CD14-positive monocyte (primary cell): ENCODE results near the gene RMND5A. TPM values are rescaled to one million over a fixed set of nuclear protein-coding genes. Genes with fewer than 3 reads are reported as not detected.
A peak's percentile ranks its signal among the peaks of the same experiment; 100 is the strongest.

Experiments used
- DNase-seq, 3 donors: peaks; one replicate each; pipeline ENCODE4 v3.0.0-alpha.2; 2011 to 2022
- H2AFZ ChIP-seq: 2 replicates; pipeline ENCODE4 v1.6.0; 2012; ENCODE audit warnings: mild to moderate bottlenecking, low read depth, low read length, inconsistent platforms; ENCODE audit not compliant: insufficient read depth, poor library complexity, severe bottlenecking
- H3K27ac ChIP-seq, 2 donors: 1 replicate in 1 of 2; 2 replicates in 1 of 2; pipeline ENCODE4 v1.5.1; 2012 to 2013; ENCODE audit warnings: low read length in 2 of 2, control low read depth in 1 of 2, inconsistent platforms in 1 of 2, low read depth in 1 of 2, mild to moderate bottlenecking in 1 of 2
- H3K27me3 ChIP-seq, 2 donors: one replicate each; pipeline versions ENCODE4 v1.6.0 to v1.6.1; 2011 to 2013; ENCODE audit warnings: low read length in 2 of 2; ENCODE audit not compliant: control insufficient read depth in 2 of 2, insufficient read depth in 2 of 2
- H3K36me3 ChIP-seq, 2 donors: replicated peaks in 1 of 2; 1 replicate in 1 of 2; 2 replicates in 1 of 2; pipeline versions ENCODE4 v1.5.1 to v1.6.1; 2012 to 2013; ENCODE audit warnings: low read length in 2 of 2, control low read depth in 1 of 2, inconsistent platforms in 1 of 2, mild to moderate bottlenecking in 1 of 2; ENCODE audit not compliant: insufficient read depth in 2 of 2, control insufficient read depth in 1 of 2
- H3K4me1 ChIP-seq, 2 donors: 1 replicate in 1 of 2; 2 replicates in 1 of 2; pipeline versions ENCODE4 v1.5.1 to v1.6.1; 2012 to 2013; ENCODE audit warnings: low read length in 2 of 2, control low read depth in 1 of 2, inconsistent platforms in 1 of 2, mild to moderate bottlenecking in 1 of 2, moderate library complexity in 1 of 2; ENCODE audit not compliant: insufficient read depth in 2 of 2, control insufficient read depth in 1 of 2
- H3K4me2 ChIP-seq: replicated peaks from 2 replicates; pipeline ENCODE3; 2012; ENCODE audit warnings: low read length, moderate library complexity, mild to moderate bottlenecking; ENCODE audit not compliant: poor library complexity, severe bottlenecking; ENCODE audit errors: extremely low read depth
- H3K4me3 ChIP-seq, 3 experiments: fragments of 200-600 bp in 1 of 3; sonication (generic) in 1 of 3; replicated peaks in 1 of 3; 1 replicate in 2 of 3; 2 replicates in 1 of 3; pipeline ENCODE4 v1.5.1; 2011 to 2013; ENCODE audit warnings: low read length in 3 of 3, mild to moderate bottlenecking in 3 of 3, control low read depth in 2 of 3, low read depth in 2 of 3, inconsistent platforms in 1 of 3, moderate library complexity in 1 of 3
- H3K79me2 ChIP-seq: 2 replicates; pipeline ENCODE4 v1.6.0; 2012; ENCODE audit warnings: mild to moderate bottlenecking, control low read depth, inconsistent platforms, low read length, moderate library complexity; ENCODE audit not compliant: insufficient read depth
- H3K9ac ChIP-seq: 2 replicates; pipeline ENCODE4 v1.6.0; 2017; ENCODE audit warnings: low read length, mild to moderate bottlenecking; ENCODE audit not compliant: insufficient read depth, poor library complexity, severe bottlenecking
- H3K9me3 ChIP-seq, 2 donors: replicated peaks in 1 of 2; 1 replicate in 1 of 2; 2 replicates in 1 of 2; pipeline versions ENCODE4 v1.5.1 to v1.6.1; 2012 to 2013; ENCODE audit warnings: low read length in 2 of 2, control low read depth in 1 of 2; ENCODE audit not compliant: control insufficient read depth in 1 of 2, insufficient read depth in 1 of 2
- H4K20me1 ChIP-seq: 2 replicates; pipeline ENCODE4 v1.6.0; 2012; ENCODE audit warnings: mild to moderate bottlenecking, low read length, control low read depth, moderate library complexity; ENCODE audit not compliant: insufficient read depth
- H3K27ac Mint-ChIP-seq, 7 donors: one replicate each; pipeline ENCODE4 v1.8.0; 2020; ENCODE audit warnings: mild to moderate bottlenecking in 7 of 7, mixed read lengths in 7 of 7, moderate library complexity in 6 of 7, inconsistent platforms in 2 of 7
- H3K27me3 Mint-ChIP-seq, 3 donors: one replicate each; pipeline ENCODE4 v1.8.0; 2021 to 2022; ENCODE audit warnings: low read depth in 3 of 3, mild to moderate bottlenecking in 3 of 3, mixed read lengths in 3 of 3, moderate library complexity in 3 of 3, inconsistent platforms in 1 of 3
- H3K36me3 Mint-ChIP-seq, 2 donors: one replicate each; pipeline ENCODE4 v1.8.0; 2020; ENCODE audit warnings: mixed read lengths in 2 of 2, inconsistent platforms in 1 of 2, mild to moderate bottlenecking in 1 of 2
- H3K4me1 Mint-ChIP-seq: one replicate; pipeline ENCODE4 v1.8.0; 2020; ENCODE audit warnings: mild to moderate bottlenecking, mixed read lengths
- H3K4me3 Mint-ChIP-seq, 2 donors: one replicate each; pipeline ENCODE4 v1.8.0; 2020; ENCODE audit warnings: mild to moderate bottlenecking in 2 of 2, mixed read lengths in 2 of 2, moderate library complexity in 1 of 2
- H3K9me3 Mint-ChIP-seq, 7 donors: one replicate each; pipeline ENCODE4 v1.8.0; 2020 to 2022; ENCODE audit warnings: mixed read lengths in 7 of 7, mild to moderate bottlenecking in 6 of 7, moderate library complexity in 6 of 7, inconsistent platforms in 2 of 7
- WGBS: methylation state at CpG from one replicate; pipeline ENCODE4 v1.1.5; 2013; ENCODE audit warnings: missing lambda C conversion rate; ENCODE audit not compliant: insufficient coverage; 5-methylcytosine and 5-hydroxymethylcytosine counted together
- intact Hi-C, 2 donors: fragments of 100-400 bp; cut with micrococcal nuclease; formaldehyde crosslinking; loops; one replicate each; pipeline versions ENCODE4 v1.15.0 to v1.15.1; 2023
- polyA plus RNA-seq, 3 donors: library from polyadenylated mRNA; depleted of rRNA in 1 of 3; unstranded in 2 of 3; stranded (reverse) in 1 of 3; fragments of 300-500 nt in 2 of 3; fragments of >200 nt in 1 of 3; fragmentation: Illumina TruSeq in 2 of 3; gene quantifications; 1 replicate in 2 of 3; 2 replicates in 1 of 3; pipeline ENCODE4 v1.2.3, GENCODE V29; 2012 to 2021
- TF ChIP-seq, protein P1 (sequence below): fragments of 200-600 bp; IDR thresholded peaks from one replicate; pipeline ENCODE4 v1.8.0; 2022; ENCODE audit warnings: antibody characterized with exemption, mild to moderate bottlenecking

The RMND5A gene
- polyA plus RNA-seq, 3 donors = 18.5 to 20.3 (median 18.9) TPM

DNA sequence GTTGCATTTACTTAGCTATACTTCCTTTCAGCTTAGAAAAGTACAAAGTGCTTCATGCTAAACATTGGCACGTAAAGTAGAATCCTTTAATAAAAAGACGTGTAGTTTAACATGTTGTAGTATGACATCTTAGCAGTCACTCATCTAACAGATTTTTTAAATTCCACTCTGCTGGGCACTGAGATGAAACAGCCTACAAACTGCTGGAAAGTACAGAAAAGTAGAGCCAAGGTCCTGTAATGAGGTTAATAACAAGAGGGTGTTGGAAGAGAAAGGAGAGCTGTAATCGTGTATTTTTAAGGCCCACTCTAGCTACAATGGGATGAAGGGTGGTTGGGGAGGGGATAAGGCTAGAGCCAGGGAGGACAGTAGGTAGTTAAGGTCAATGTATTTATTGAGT lies 59.9 kb downstream of the RMND5A start:
- Mint-ChIP-seq H3K4me1 (peaks cover 21% of the 10 kb centered on the region), H3K36me3 (peaks cover 15 to 18% of the 10 kb centered on the region in 2 donors), H3K27me3 (peaks cover 0 to 9% (median 3%) of the 10 kb centered on the region in 3 donors), H3K4me3 (no peak overlapping the region), H3K27ac (peak overlapping the region in 1 of 7 donors; percentile 2), H3K9me3 (no peaks in the 10 kb centered on the region)
- TF ChIP-seq, protein P1, sequence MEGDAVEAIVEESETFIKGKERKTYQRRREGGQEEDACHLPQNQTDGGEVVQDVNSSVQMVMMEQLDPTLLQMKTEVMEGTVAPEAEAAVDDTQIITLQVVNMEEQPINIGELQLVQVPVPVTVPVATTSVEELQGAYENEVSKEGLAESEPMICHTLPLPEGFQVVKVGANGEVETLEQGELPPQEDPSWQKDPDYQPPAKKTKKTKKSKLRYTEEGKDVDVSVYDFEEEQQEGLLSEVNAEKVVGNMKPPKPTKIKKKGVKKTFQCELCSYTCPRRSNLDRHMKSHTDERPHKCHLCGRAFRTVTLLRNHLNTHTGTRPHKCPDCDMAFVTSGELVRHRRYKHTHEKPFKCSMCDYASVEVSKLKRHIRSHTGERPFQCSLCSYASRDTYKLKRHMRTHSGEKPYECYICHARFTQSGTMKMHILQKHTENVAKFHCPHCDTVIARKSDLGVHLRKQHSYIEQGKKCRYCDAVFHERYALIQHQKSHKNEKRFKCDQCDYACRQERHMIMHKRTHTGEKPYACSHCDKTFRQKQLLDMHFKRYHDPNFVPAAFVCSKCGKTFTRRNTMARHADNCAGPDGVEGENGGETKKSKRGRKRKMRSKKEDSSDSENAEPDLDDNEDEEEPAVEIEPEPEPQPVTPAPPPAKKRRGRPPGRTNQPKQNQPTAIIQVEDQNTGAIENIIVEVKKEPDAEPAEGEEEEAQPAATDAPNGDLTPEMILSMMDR = no peak
- Histone ChIP-seq H3K9ac (no peak overlapping the region), H3K4me3 (no peak overlapping the region), H2AFZ (no peak overlapping the region), H3K4me2 (no peak overlapping the region), H3K4me1 (peaks cover 7% of the 10 kb centered on the region in 2 donors), H3K79me2 (no peaks in the 10 kb centered on the region), H3K27ac (no peak overlapping the region), H4K20me1 (no peaks in the 10 kb centered on the region), H3K27me3 (no peaks in the 10 kb centered on the region), H3K9me3 (no peaks in the 10 kb centered on the region), H3K36me3 (peaks cover 8 to 24% of the 10 kb centered on the region in 2 donors)
- WGBS = 91% methylated on average over 1 of the region's 3 CpGs
- DNase-seq = no peak
- intact Hi-C loops = no loop called here

DNA sequence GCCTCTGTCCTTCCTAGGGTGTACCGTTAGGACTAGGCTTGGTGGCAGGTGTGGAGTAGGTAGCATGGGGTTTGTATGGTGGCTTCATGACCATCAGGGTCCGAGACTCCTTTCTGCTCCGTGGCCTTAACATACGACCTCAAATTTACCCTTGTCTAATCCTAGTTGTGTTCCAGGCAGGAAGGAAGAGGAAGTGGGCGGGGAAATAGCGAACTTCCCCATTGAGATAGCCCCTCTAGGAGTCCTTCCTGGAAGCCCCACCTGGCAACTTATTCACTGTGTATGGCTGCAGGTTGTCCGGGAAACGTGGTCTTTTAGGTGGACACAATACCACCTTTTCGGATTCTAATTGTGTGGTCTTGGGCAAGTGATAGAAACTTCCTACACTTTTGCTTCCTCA lies 61.3 kb downstream of the RMND5A start:
- no peak for DNase-seq
- Histone ChIP-seq H3K79me2 (no peaks in the 10 kb centered on the region), H3K36me3 (peaks cover 0 to 11% of the 10 kb centered on the region in 2 donors), H4K20me1 (no peaks in the 10 kb centered on the region), H3K4me3 (no peak overlapping the region), H3K27ac (no peak overlapping the region), H3K4me2 (no peak overlapping the region), H3K4me1 (peaks cover 7% of the 10 kb centered on the region in 2 donors), H3K9ac (no peak overlapping the region), H2AFZ (no peak overlapping the region), H3K27me3 (no peaks in the 10 kb centered on the region), H3K9me3 (no peaks in the 10 kb centered on the region)
- Mint-ChIP-seq H3K27me3 (peaks cover 3 to 16% (median 9%) of the 10 kb centered on the region in 3 donors), H3K36me3 (peaks cover 9 to 10% of the 10 kb centered on the region in 2 donors), H3K27ac (no peak overlapping the region), H3K4me3 (peak overlapping the region in 1 of 2 donors; percentile 10), H3K9me3 (no peaks in the 10 kb centered on the region), H3K4me1 (peaks cover 21% of the 10 kb centered on the region)
- TF ChIP-seq, protein P1 = no peak
- no CpG with 5 or more reads among the region's 9 CpGs for WGBS
- intact Hi-C loops = no loop called here
